A673 (cell line): ENCODE measurements around the gene ASL.

Source experiments
- EZH2 ChIP-seq: fragments of 200-600 bp; sonication (generic); IDR thresholded peaks from 2 replicates; pipeline ENCODE4 v1.6.1; 2017; ENCODE audit warnings: borderline replicate concordance, low read depth, mild to moderate bottlenecking, mixed read lengths, antibody characterized with exemption, low read length; ENCODE audit not compliant: poor library complexity, severe bottlenecking
- TF ChIP-seq, protein P1 (sequence below): fragments of 300-800, 200-600 bp; sonication (generic); conservative IDR thresholded peaks from 2 replicates; pipeline ENCODE4 v1.5.1; 2017; ENCODE audit warnings: low read depth, mild to moderate bottlenecking, antibody characterized with exemption, low read length, moderate library complexity, mixed read lengths

DNA sequence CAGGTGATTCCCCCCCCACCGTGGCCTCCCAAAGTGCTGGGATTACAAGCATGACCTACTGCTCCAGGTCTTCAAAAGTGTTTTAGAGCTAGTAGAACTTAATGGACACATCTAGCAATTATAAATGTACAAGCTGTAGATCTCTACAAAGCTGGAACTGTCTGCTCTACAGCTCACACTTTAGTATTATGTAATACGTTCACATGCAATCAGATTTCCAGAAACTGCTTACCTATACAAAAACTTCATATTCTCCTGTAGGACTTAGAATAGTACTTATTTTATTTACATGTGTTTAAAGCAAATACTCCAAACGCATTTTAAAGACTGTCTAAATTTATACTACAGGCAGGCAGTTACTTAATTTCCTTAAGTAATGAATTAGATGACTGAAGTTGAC, 39.2 kb upstream of the ASL start:
- TF ChIP-seq, protein P1, sequence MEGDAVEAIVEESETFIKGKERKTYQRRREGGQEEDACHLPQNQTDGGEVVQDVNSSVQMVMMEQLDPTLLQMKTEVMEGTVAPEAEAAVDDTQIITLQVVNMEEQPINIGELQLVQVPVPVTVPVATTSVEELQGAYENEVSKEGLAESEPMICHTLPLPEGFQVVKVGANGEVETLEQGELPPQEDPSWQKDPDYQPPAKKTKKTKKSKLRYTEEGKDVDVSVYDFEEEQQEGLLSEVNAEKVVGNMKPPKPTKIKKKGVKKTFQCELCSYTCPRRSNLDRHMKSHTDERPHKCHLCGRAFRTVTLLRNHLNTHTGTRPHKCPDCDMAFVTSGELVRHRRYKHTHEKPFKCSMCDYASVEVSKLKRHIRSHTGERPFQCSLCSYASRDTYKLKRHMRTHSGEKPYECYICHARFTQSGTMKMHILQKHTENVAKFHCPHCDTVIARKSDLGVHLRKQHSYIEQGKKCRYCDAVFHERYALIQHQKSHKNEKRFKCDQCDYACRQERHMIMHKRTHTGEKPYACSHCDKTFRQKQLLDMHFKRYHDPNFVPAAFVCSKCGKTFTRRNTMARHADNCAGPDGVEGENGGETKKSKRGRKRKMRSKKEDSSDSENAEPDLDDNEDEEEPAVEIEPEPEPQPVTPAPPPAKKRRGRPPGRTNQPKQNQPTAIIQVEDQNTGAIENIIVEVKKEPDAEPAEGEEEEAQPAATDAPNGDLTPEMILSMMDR, result no peak
- no peak for TF ChIP-seq EZH2
